ENCODE data around the gene EVA1C.
"Not testable (repeated sequence)": the region's sequence is repeated elsewhere in the genome, so short reads cannot be mapped to it uniquely, and the experiment has no call there.

The EVA1C gene

GRCh38 chr21:32390537-32391224 is 21.8 kb upstream of the EVA1C start:
- in situ Hi-C loops (cut with MboI; ENCODE audit: low sequenced_read_pairs), result not testable (repeated sequence)

- in situ Hi-C loops (cut with MboI; ENCODE audit: low sequenced_read_pairs), result no loop called here
These were observed 20.8 kb upstream of the EVA1C start for GRCh38 chr21:32391755-32392154.

DNA sequence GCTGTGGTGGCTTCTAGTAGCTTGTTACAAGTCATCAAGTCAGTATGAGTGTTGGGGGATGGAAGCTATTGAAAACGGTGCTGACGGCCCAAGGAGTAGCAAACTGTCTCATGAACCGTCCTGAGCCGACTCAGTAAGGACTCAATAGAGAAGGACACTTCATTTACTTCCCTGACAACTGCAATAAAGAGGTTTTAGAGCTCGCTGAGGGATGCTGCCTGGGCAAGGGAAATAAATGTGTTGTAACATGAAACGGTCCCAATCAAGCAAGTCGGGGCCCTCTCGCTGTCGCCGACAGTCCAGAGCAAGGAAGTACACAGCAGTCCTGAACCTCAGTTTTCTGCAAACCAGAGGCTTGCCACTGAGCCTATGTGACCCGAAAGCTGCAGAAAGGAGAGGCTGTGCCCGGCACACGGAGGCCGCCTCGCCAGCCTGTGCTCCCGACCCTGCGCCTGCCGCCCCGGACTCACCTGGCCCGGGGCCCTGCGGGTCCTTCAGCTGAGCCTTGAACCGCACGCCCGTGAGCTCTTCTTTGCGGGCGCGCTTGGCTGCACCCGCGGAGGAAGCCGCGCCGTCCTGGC is 20.1 kb upstream of the EVA1C start:
- in situ Hi-C loops (cut with MboI; ENCODE audit: low sequenced_read_pairs), result no loop called here

GRCh38 chr21:32392880-32393676 is 19.4 kb upstream of the EVA1C start, which contains the start of gene URB1:
TSS of gene URB1 (minus strand) at chr21:32393012. CDS start at chr21:32392910, 102 bp downstream.
- in situ Hi-C loops (cut with MboI; ENCODE audit: low sequenced_read_pairs), result no loop called here

DNA sequence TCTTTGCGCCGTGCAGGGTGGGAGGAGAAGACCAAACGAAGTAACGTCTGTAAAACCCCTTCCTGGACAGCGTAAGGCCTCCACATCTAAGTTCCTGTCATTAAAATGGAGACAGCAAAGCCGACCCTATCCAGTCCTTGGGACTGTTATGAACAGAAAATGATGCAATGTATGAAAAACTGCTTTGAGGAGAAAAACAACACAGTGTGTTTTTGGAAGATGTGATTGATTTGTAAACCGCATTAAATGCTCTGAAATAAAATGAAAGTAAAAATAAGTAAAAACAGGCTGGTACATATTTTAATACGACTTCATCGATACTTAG is 18.9 kb upstream of the EVA1C start:
- in situ Hi-C loops (cut with MboI; ENCODE audit: low sequenced_read_pairs), result no loop called here

DNA sequence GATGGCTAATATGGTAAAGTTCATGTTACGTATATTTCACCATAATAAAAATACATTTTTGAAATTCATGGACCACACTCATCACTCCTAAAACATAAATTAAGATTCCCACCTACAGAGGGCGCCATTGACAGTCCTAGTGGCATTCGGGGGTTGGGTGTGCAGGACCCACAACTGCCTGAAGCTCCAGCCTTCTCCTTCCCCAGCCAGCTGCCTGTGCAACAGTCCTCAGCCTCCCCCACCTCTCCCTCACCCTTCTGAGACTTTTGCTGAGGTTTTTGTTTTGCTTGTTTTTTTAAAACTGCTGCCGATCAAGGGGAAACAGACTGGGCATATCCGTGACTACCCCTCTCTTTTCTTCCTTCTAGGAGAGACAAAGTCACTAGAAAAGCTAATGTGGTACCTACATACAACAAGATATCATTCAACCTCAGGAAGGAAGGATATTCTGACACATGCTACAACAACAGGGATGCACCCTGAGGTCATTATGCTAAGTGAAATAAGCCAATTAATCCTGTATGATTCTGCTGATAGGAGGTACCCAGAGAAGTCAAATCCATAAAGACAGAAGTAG is 9.2 kb upstream of the EVA1C start:
- in situ Hi-C loops (cut with MboI; ENCODE audit: low sequenced_read_pairs), result loop anchor here (10.0 to 25.0 kb wide), 2 partner anchors 202 to 784 kb away; no protein-coding TSS in a partner anchor

GRCh38 chr21:32406405-32406804 is 6.1 kb upstream of the EVA1C start:
- in situ Hi-C loops (cut with MboI; ENCODE audit: low sequenced_read_pairs), result loop anchor here (10.0 to 25.0 kb wide), 2 partner anchors 198 to 781 kb away; no protein-coding TSS in a partner anchor

DNA sequence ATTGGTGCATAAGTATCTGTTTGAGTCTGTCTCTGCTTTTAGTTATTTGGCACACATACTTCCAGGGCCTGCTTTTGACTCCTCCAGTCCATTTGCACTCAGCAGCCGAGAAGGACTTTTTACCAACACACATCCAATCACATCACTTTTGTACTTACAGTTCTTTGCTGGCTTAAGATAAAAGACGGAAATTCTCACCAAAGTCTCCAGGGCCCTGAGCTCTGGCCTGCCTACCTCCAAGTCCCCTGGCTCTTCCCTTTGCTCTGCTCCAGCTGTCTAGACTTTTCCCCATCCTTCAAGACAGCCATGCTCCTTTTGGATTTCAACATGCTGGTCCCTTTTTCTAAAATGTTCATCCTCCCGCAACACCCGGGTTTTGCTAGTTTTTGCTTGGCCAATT is 2.2 kb upstream of the EVA1C start:
- in situ Hi-C loops (cut with MboI; ENCODE audit: low sequenced_read_pairs), result loop anchor here (25.0 kb wide), 1 partner anchor 777 kb away; no protein-coding TSS in a partner anchor

GRCh38 chr21:32410916-32411315 is 1.6 kb upstream of the EVA1C start:
- in situ Hi-C loops (cut with MboI; ENCODE audit: low sequenced_read_pairs), result loop anchor here (25.0 kb wide), 1 partner anchor 776 kb away; no protein-coding TSS in a partner anchor

DNA sequence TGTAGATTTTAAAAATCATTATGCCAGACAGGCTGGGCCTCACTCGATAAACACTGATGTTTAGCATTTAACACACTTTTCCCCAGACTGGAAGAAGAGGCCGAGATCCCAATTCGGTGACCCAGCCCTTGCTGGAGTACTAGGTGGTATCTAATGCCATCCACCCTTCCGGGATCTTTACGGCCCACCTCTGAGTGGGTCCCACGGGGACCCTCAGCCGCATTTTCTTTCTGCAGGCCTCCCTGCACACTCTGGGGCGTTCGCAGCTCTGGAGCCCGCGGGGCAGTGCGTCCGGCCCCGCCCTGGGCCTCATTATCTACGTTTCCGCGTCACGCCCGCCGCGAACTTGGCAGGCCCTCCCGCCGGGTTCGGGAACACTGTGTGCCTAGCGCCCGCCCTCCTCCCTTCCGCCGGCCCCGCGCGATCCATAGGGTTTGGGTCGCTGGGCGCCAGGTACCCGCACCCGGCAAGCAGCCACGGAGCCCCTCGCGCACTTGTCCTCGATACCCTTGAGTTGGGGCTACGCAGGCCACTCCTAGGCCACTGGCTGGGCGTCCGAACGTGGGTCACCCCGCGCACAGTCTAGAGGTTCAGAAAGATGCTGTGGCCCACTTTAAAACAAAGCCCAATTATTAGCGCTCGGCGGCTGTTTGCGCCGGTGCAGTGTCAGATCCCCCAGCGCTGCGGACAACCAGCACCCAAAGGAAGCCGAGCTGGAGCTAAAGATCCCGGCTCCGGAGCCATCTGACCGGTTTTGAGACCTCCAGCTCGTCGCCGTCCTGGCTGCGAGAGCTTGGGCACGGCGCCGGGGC is 950 bp upstream of the EVA1C start:
- in situ Hi-C loops (cut with MboI; ENCODE audit: low sequenced_read_pairs), result loop anchor here (25.0 kb wide), 1 partner anchor 776 kb away; no protein-coding TSS in a partner anchor

DNA sequence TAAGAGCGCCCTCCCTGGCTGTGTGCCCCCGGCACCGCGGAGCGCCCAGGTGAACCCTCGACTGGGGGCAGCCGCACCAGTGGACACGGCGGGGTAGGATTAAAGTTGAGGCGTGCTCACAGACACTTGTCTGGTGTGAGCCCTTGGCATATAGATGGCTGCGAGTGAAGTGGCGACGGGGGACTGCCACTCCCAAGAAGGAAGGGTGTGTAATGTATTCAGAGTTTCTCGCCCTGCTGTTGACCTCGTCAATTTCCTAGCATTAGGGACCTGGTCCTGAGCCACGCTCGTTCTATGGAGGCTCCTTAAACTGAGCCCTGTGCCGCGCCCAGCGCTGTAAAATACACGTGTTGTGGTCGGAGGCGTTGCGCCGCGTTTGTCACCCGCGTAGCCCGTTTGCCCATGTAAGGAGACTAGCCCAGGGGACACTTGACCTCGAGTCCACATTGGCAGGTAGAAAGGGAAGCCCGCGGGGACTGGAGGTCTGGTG is 554 bp downstream of the EVA1C start:
- in situ Hi-C loops (cut with MboI; ENCODE audit: low sequenced_read_pairs), result loop anchor here (25.0 kb wide), 1 partner anchor 774 kb away; no protein-coding TSS in a partner anchor

DNA sequence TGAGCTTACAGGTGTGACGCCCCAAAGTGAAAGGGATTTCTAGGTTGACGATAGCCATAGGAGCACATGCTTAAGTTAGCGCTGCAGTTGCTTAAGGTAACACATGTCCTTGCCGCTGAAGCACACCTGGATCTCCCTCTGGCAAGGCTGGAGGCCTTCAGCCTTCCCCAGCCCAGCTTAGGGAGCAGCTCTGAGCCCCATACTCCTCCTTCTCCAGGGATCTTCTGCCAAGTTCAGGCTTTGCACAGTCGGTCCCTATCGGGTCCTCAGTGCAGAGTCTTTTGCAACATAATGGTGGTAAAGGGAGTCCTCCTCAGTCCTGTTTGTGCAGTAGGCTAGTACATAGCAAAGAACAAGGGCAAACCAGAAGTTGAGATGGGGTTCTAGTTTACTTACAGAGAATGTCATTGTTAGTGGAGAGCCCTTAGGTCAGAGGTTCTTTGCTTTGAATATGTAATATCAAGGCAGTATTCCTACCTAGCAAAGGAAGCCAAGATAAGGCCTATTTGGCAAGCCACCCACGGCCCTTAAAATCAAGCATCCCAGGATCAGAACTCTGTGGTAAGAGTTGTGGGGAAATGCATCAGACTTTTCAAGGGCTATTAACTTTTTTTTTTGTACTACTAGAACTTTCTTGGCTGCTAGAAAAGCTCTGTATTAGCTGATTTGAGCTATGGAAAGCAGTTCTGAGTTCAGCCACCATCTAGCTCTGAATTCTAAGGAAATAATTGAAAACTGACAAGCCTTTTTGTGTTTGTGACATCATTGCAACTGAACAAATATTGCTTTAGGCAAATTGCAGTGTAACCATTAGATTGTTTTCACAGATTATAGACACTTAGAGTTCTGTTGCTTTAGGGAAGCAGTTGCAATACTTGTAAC is 1.4 kb downstream of the EVA1C start:
- in situ Hi-C loops (cut with MboI; ENCODE audit: low sequenced_read_pairs), result loop anchor here (25.0 kb wide), 1 partner anchor 773 kb away; no protein-coding TSS in a partner anchor

- in situ Hi-C loops (cut with MboI; ENCODE audit: low sequenced_read_pairs), result loop anchor here (25.0 kb wide), 1 partner anchor 773 kb away; no protein-coding TSS in a partner anchor
These were observed 2.3 kb downstream of the EVA1C start for GRCh38 chr21:32414579-32415358.

DNA sequence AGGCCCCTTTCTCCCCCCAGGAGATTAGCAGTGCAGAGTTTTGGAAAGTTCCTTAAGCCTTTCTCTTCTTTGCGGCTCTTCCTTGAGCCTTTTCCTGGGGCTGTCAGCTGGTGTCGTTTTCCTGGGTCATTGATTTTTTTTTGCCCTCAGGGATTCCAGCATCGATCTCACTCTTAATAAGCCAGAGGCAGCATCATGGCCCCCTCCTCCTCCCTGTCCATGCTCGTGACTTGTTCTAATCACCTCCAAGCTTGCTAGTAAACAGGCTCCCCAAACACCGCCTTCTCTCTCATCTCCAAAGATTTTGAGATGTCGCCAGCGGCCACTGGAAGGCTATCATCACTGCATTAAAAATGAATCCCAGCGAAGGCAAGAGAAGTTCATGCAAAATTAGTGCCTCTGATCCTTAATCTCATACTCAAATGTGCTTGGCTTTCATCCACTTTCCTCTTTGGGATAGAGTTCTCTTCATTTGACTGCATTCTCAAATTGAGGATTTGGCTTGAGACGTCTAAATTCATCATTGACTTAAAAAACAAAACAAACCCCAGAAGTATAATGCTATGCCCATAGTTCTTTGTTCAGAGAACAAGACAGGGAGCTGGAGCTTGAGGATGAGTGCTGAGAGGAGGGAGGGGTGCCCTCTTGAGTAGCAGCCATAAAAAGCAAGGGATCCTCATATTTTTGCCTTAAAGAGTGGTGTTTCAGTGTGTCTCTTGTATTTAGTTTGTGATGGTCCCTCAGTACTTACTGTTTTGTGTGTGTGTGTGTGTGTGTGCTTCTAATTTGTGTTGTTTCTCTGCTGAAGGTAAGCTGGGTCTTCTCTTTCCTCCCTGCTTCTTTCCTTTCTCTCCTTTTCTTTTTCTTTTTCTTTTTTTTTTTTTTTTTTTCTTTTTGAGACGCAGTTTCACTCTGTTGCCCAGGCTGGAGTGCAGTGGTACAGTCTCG is 3.2 kb downstream of the EVA1C start:
- in situ Hi-C loops (cut with MboI; ENCODE audit: low sequenced_read_pairs), result loop anchor here (25.0 kb wide), 1 partner anchor 772 kb away; no protein-coding TSS in a partner anchor

DNA sequence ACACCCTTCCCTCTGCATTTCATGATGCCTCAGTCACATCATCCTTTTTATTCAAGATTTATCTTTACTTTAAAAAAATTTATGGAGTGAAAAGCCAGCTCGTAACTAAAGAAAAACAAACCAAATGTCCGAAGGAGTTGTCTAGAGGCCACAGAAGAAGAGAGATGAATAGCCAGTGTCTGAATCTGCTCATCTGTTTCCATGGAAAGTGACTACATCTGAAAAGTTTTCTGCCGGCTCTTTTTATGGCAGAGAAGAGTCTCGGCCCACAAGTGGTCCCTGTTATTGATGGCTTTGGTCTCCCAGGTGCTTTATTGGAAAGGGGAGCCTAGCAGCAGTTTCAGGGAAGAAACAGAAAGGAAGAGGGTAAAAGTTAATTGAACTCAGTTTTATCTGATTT is 5.6 kb downstream of the EVA1C start:
- in situ Hi-C loops (cut with MboI; ENCODE audit: low sequenced_read_pairs), result loop anchor here (25.0 kb wide), 1 partner anchor 769 kb away; no protein-coding TSS in a partner anchor

DNA sequence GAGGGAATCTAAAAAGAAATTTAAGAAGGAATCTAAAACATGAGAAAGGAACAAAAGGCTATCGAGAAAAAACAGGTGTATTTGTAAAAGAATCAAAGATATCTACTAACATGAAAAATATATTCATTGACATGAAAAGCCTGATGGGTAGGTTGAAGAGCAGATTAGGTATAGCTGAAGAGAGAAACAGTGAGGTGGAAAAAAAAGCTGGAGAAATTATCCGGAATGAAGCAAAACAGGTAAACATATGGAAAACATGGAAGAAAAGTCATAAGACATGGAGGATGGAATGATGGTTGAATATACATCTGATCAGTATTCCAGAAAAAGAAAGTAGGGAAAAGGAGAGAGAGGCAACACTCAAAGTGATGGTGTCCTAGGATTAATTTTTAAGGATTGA is 9.6 kb downstream of the EVA1C start:
- in situ Hi-C loops (cut with MboI; ENCODE audit: low sequenced_read_pairs), result loop anchor here (25.0 kb wide), 1 partner anchor 765 kb away; no protein-coding TSS in a partner anchor

Measured in HL-60/S4 (cell line).